Ovary (tissue), 9 donors: ENCODE results near the gene TOR1AIP2. TPM values are rescaled to one million over a fixed set of nuclear protein-coding genes. Genes with fewer than 3 reads are reported as not detected.

ENCODE experiments used
- DNase-seq, 5 donors: peaks; one replicate each; pipeline ENCODE4 v3.0.0-alpha.2; 2019 to 2020
- H3K27ac ChIP-seq, 2 donors: fragments of 200-600 bp; one replicate each; pipeline versions ENCODE4 v1.5.1 to v1.8.0; 2019 to 2022
- H3K27me3 ChIP-seq: fragments of 200-600 bp; one replicate; pipeline ENCODE4 v1.8.0; 2022
- H3K36me3 ChIP-seq: fragments of 200-600 bp; sonication (generic); one replicate; pipeline ENCODE4 v1.5.1; 2019
- H3K4me1 ChIP-seq: one replicate; pipeline ENCODE4 v1.8.1; 2013; ENCODE audit warnings: mild to moderate bottlenecking, moderate library complexity; ENCODE audit not compliant: insufficient read depth
- H3K4me3 ChIP-seq: fragments of 200-600 bp; sonication (generic); one replicate; pipeline ENCODE4 v1.5.1; 2017
- H3K9me3 ChIP-seq, 2 donors: fragments of 200-600 bp in 1 of 2; sonication (generic) in 1 of 2; one replicate each; pipeline versions ENCODE4 v1.5.1 to v1.8.1; 2013 to 2019; ENCODE audit warnings: mild to moderate bottlenecking in 1 of 2, moderate library complexity in 1 of 2
- CTCF ChIP-seq, 3 donors: fragments of 450-650 bp in 2 of 3; fragments of 200-600 bp in 1 of 3; IDR thresholded peaks; one replicate each; pipeline versions ENCODE4 v1.5.1 to v1.8.0; 2016 to 2022; ENCODE audit warnings: antibody characterized with exemption in 3 of 3, mild to moderate bottlenecking in 1 of 3
- EP300 ChIP-seq: sonication (generic); formaldehyde crosslinking; IDR thresholded peaks from one replicate; pipeline ENCODE4 v1.6.1; 2017; ENCODE audit warnings: antibody characterized with exemption
- POLR2A ChIP-seq: fragments of 450-650 bp; IDR thresholded peaks from one replicate; pipeline ENCODE4 v1.6.1; 2017; ENCODE audit warnings: antibody characterized with exemption, mild to moderate bottlenecking, moderate library complexity
- WGBS, 3 donors: extraction: QIAGEN DNeasy Blood & Tissue Kit in 1 of 3; methylation state at CpG; one replicate each; pipeline versions ENCODE4 v1.1.5 to v1.1.7; 2013 to 2017; 5-methylcytosine and 5-hydroxymethylcytosine counted together
- intact Hi-C, 4 donors: fragments of 100-400 bp; cut with DNase I; formaldehyde crosslinking; loops; one replicate each; pipeline versions ENCODE4 v1.11.0 to v1.15.1; 2022 to 2023
- polyA plus RNA-seq, 2 donors: library from polyadenylated mRNA; stranded (reverse); fragments of 200-250 nt in 1 of 2; fragments of 350-450 nt in 1 of 2; fragmentation: Illumina TruSeq in 1 of 2; extraction: RNeasy Lipid Tissue Mini Kit (QIAGEN cat#74804) in 1 of 2; gene quantifications; one replicate each; pipeline ENCODE4 v1.2.3, GENCODE V29; 2013 to 2014
- total RNA-seq, 7 donors: library from RNA; depleted of rRNA in 2 of 7; stranded (reverse); fragments of >200 nt in 2 of 7; fragmentation: NEBNext Ultra II Directional in 3 of 7; extraction: Animal tissue kit (Norgen Biotek cat#: 25700) in 3 of 7; gene quantifications; one replicate each; pipeline versions ENCODE4 v1.1.0 to v1.2.4, GENCODE V29; 2016 to 2023
- donor health status: DM: no; HTN: no; CAD: no; lungs with moderate emphysema.
- donor health status: DM: no; HTN: no; CAD: no.
- donor health status: Bipolar disorder and iron deficiency.
- donor health status: DM: yes; HTN: yes; CAD: no.
- donor health status: DM: no; HTN: no; CAD: no.
- donor health status: DM: yes; HTN: yes; CAD: no.

Gene TOR1AIP2
- total and polyA plus RNA-seq, 9 donors, result 9.7 to 89.7 (median 70.4) TPM

- no peak for DNase-seq
Observed at GRCh38 chr1:179794669-179795068, 82.9 kb downstream of the TOR1AIP2 start.

GRCh38 chr1:179794146-179794545 lies 83.5 kb downstream of the TOR1AIP2 start:
- TF ChIP-seq EP300 (no peak), POLR2A (no peak), CTCF (IDR thresholded peaks at IDR 0.05) (no peak)
- intact Hi-C loops, result no loop called here
- Histone ChIP-seq H3K4me1 (no peaks in the 10 kb centered on the region), H3K4me3 (no peak overlapping the region), H3K9me3 (no peaks in the 10 kb centered on the region), H3K27me3 (no peaks in the 10 kb centered on the region), H3K36me3 (no peaks in the 10 kb centered on the region), H3K27ac (no peak overlapping the region)
- no peak for DNase-seq
- 69 to 74% (median 73%) methylated on average over 1 of the region's 1 CpG for WGBS, 3 donors

More at GRCh38 chr1:179794669-179795068, 82.9 kb downstream of the TOR1AIP2 start:
- no peak overlapping the region for H3K27ac ChIP-seq
- 6 to 18% (median 11%) methylated on average over 4 of the region's 4 CpGs for WGBS, 3 donors
- TF ChIP-seq CTCF (IDR thresholded peaks at IDR 0.05) (no peak), EP300 (no peak), POLR2A (no peak)
- no peaks in the 10 kb centered on the region for H3K27me3 ChIP-seq
- no peak overlapping the region for H3K4me3 ChIP-seq
- no peaks in the 10 kb centered on the region for H3K4me1 ChIP-seq
- H3K36me3 ChIP-seq, result no peaks in the 10 kb centered on the region
- H3K9me3 ChIP-seq, result no peaks in the 10 kb centered on the region
- intact Hi-C loops, result no loop called here

- no peak overlapping the region for H3K27ac ChIP-seq
- H3K9me3 ChIP-seq, result no peaks in the 10 kb centered on the region
- H3K4me3 ChIP-seq, result no peak overlapping the region
- H3K4me1 ChIP-seq, result no peaks in the 10 kb centered on the region
- WGBS, 3 donors, result 92 to 94% (median 92%) methylated on average over 4 of the region's 4 CpGs
- no peaks in the 10 kb centered on the region for H3K36me3 ChIP-seq
- intact Hi-C loops, result no loop called here
- no peaks in the 10 kb centered on the region for H3K27me3 ChIP-seq
- no peak for TF ChIP-seq CTCF (IDR thresholded peaks at IDR 0.05)
- TF ChIP-seq EP300, result no peak
- TF ChIP-seq POLR2A, result no peak
- no peak for DNase-seq
Observed at GRCh38 chr1:179793281-179793680, 84.3 kb downstream of the TOR1AIP2 start.

Other genes starting within 250 kb of the TOR1AIP2 start
- under 1 TPM in 4 of 7 donors, not detected in 3; 0.10 to 0.72 (median 0.47) TPM for gene FAM163A, start 134.5 kb downstream of the TOR1AIP2 start, total RNA-seq
- gene FAM163A, start 134.5 kb downstream of the TOR1AIP2 start, polyA plus RNA-seq, result 1 to 10 TPM in 1 of 2 donors, under 1 TPM in 1; 0.16 to 1.7 TPM
- 10 to 100 TPM; 55.4 to 70.9 (median 61.1) TPM for gene TOR1AIP1, start 4.5 kb upstream of the TOR1AIP2 start, total RNA-seq
- gene TOR1AIP1, start 4.5 kb upstream of the TOR1AIP2 start, polyA plus RNA-seq, result 10 to 100 TPM; 46.2 to 93.5 TPM
- 10 to 100 TPM; 38.7 to 69.4 (median 55.2) TPM for gene CEP350, start 77.0 kb upstream of the TOR1AIP2 start, total RNA-seq
- 10 to 100 TPM in 1 of 2 donors, 1 to 10 TPM in 1; 7.9 to 16.2 TPM for gene CEP350, start 77.0 kb upstream of the TOR1AIP2 start, polyA plus RNA-seq